Measurements from ENCODE around the gene ZPR1. TPM values are rescaled to one million over a fixed set of nuclear protein-coding genes. Genes with fewer than 3 reads are reported as not detected.

ZPR1 gene
- total and polyA plus RNA-seq, 12 donors: 10.5 to 63.6 (median 28.1) TPM

DNA sequence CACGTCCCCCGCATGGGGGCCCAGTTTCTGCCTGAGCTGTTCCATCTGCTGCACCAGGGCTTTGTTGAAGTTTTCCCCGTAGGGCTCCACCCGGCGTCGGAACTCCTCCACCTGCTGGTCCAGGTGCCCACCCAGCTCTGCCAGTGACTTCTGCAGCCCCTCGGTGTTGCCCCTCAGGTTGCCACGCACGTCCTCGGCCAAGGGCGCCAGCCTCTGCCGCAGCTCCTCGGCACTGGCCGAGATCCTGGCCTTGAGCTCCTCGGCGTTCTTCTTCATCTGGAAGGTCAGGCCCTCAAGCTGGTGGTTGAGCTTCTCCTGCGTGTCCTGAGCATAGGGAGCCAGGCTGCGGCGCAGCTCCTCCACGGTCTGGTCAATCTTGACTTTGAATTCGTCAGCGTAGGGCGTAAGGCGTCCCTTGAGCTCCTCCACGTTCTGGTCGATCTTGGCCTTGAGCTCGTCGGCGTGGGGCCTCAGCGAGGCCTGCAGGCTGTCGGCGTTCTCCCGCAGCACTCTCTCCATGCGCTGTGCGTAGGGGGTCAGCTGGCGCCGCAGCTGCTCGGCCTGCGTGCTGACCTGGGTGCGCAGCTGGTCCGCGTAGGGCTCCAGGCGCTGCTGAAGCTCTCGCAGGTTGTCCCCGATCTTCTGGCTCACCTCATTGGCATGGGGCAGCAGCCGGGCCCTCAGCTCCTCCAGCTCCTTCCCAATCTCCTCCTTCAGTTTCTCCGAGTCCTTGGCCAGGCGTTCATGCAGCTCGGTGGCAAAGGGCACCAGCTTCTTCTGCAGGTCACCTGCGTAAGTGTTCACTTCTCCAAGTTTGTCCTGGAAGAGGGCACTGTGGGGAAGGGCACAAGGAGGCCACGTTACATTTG lies 33.5 kb upstream of the ZPR1 start:
- Histone ChIP-seq H3K9me3 (replicated peaks in 1 of 3) (no peaks in the 10 kb centered on the region), H3K4me3 (no peak overlapping the region), H3K27ac (no peak overlapping the region), H3K36me3 (replicated peaks in 1 of 2) (no peaks in the 10 kb centered on the region), H3K4me1 (replicated peaks in 1 of 2) (no peaks in the 10 kb centered on the region), H3K27me3 (no peaks in the 10 kb centered on the region)
- 86 to 91% (median 91%) methylated on average over 35 to 51 of the region's 51 CpGs for WGBS, 4 donors
- intact Hi-C loops (cut with DNase I): no loop called here
- TF ChIP-seq, protein P1, sequence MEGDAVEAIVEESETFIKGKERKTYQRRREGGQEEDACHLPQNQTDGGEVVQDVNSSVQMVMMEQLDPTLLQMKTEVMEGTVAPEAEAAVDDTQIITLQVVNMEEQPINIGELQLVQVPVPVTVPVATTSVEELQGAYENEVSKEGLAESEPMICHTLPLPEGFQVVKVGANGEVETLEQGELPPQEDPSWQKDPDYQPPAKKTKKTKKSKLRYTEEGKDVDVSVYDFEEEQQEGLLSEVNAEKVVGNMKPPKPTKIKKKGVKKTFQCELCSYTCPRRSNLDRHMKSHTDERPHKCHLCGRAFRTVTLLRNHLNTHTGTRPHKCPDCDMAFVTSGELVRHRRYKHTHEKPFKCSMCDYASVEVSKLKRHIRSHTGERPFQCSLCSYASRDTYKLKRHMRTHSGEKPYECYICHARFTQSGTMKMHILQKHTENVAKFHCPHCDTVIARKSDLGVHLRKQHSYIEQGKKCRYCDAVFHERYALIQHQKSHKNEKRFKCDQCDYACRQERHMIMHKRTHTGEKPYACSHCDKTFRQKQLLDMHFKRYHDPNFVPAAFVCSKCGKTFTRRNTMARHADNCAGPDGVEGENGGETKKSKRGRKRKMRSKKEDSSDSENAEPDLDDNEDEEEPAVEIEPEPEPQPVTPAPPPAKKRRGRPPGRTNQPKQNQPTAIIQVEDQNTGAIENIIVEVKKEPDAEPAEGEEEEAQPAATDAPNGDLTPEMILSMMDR (IDR thresholded peaks at IDR 0.05): no peak
- no peak for TF ChIP-seq POLR2A (IDR thresholded peaks at IDR 0.05)
- no peak for DNase-seq

DNA sequence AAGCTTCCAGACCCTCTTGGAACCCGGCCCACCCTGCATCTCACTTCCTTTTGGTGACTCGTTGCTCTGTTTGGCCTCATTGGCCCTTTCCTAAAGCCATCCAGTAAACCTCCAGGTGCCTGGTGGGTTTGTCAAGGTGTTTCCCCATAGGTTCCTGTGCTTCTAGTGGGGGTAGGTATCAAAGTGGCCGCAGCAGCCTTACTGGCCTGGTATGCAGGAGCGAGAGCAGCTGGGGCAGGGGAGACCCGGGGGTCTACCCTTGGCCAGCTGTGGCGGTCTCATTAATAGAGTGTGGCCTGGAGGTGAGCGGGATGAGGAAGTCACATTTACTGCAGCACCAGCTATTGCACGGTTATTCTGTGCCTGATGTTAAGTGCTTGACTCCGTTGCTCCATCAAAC lies 31.2 kb upstream of the ZPR1 start:
- Histone ChIP-seq H3K36me3 (replicated peaks in 1 of 2) (no peaks in the 10 kb centered on the region), H3K9me3 (replicated peaks in 1 of 3) (no peaks in the 10 kb centered on the region), H3K27me3 (no peaks in the 10 kb centered on the region), H3K27ac (no peak overlapping the region), H3K4me3 (no peak overlapping the region), H3K4me1 (replicated peaks in 1 of 2) (no peaks in the 10 kb centered on the region)
- TF ChIP-seq, protein P1 (IDR thresholded peaks at IDR 0.05): no peak
- DNase-seq: no peak
- 87 to 92% (median 91%) methylated on average over 8 to 9 of the region's 9 CpGs for WGBS, 4 donors
- intact Hi-C loops (cut with DNase I): no loop called here

DNA sequence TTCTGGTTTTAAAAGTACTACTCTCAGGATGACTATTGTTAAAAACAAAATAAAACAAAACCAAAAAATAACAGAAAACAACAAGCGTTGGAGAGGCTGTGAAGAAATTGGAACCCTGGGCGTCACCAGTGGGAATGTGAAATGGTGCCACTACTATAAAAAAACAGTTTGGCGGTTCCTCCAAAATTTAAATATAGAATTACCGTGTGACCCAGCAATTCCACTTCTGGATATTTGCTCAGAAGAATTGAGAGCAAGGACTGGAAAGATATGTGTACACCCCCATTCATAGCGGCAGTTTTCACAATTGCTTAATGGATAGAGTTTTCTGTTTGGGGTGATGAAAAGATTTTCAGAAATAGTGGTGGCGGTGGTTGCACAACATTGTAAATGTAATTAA lies 26.7 kb upstream of the ZPR1 start:
- WGBS, 4 donors: 81 to 89% (median 86%) methylated on average over 6 of the region's 6 CpGs
- H3K4me3 ChIP-seq: no peak overlapping the region
- no peaks in the 10 kb centered on the region for H3K27me3 ChIP-seq
- intact Hi-C loops (cut with DNase I): no loop called here
- H3K4me1 ChIP-seq (replicated peaks in 1 of 2): no peaks in the 10 kb centered on the region
- H3K9me3 ChIP-seq (replicated peaks in 1 of 3): no peaks in the 10 kb centered on the region
- H3K27ac ChIP-seq: no peak overlapping the region
- no peak for DNase-seq
- H3K36me3 ChIP-seq (replicated peaks in 1 of 2): no peaks in the 10 kb centered on the region
- TF ChIP-seq, protein P1 (IDR thresholded peaks at IDR 0.05): no peak
- no peak for TF ChIP-seq POLR2A (IDR thresholded peaks at IDR 0.05)

DNA sequence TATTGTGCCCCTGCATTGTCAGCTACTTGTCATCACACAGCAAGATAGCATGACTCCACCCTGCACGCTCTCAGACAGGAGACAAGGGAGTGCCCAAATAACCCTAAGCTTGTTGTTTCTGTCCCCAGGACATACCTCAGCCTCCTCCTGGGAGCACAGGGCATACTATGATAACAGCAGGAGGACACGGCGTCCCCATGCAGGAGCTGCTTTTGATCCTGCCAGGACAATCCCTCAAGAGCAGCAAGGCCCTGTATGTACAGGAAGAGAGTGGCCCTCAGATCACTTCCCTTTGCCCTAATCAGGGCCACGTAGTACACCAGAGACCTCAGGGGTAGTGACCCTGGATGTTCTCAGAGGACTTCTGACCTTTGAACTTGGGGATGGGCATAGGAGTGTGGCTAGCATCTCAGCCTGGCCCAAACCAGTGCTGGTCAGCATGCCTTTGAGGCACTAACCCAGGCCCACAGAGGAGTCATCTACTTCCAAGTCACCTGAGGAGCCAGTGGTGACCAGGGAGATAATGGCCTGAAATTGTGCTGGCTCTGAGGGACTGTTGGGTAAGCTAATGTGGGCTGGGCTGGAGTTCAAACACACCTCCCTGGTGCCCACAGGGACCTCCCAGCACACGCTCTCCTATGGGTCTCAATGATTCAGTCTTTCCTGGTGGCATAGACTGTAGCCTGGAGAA lies 26.1 kb upstream of the ZPR1 start:
- DNase-seq: no peak
- H3K27ac ChIP-seq: no peak overlapping the region
- no peaks in the 10 kb centered on the region for H3K4me1 ChIP-seq (replicated peaks in 1 of 2)
- H3K4me3 ChIP-seq: no peak overlapping the region
- no peaks in the 10 kb centered on the region for H3K36me3 ChIP-seq (replicated peaks in 1 of 2)
- WGBS, 4 donors: 59 to 76% (median 75%) methylated on average over 2 to 5 of the region's 5 CpGs
- intact Hi-C loops (cut with DNase I): no loop called here
- no peaks in the 10 kb centered on the region for H3K9me3 ChIP-seq (replicated peaks in 1 of 3)
- no peaks in the 10 kb centered on the region for H3K27me3 ChIP-seq
- TF ChIP-seq, protein P1 (IDR thresholded peaks at IDR 0.05): no peak
- no peak for TF ChIP-seq POLR2A (IDR thresholded peaks at IDR 0.05)

Measured in adrenal gland (tissue), 12 donors.